Neutrophil (primary cell): ENCODE measurements around the gene PGLYRP1.

Source experiments
- H3K27ac ChIP-seq: fragments of 200-600 bp; sonication (generic); 2 replicates; pipeline ENCODE4 v1.5.1; 2016; ENCODE audit warnings: mild to moderate bottlenecking, moderate library complexity
- H3K27me3 ChIP-seq: fragments of 200-600 bp; sonication (generic); 2 replicates; pipeline ENCODE4 v1.6.0; 2016; ENCODE audit warnings: mild to moderate bottlenecking
- H3K36me3 ChIP-seq: fragments of 200-600 bp; sonication (generic); 2 replicates; pipeline ENCODE4 v1.5.1; 2017
- H3K4me1 ChIP-seq, 2 experiments: fragments of 200-600 bp in 1 of 2; sonication (generic) in 1 of 2; 1 replicate in 1 of 2; 2 replicates in 1 of 2; pipeline versions ENCODE4 v1.5.1 to v1.6.1; 2013 to 2016; ENCODE audit warnings: low read depth in 1 of 2, low read length in 1 of 2, mild to moderate bottlenecking in 1 of 2, moderate library complexity in 1 of 2; ENCODE audit not compliant: control insufficient read depth in 1 of 2, insufficient read depth in 1 of 2
- H3K4me3 ChIP-seq, 2 experiments: fragments of 200-600 bp in 1 of 2; sonication (generic) in 1 of 2; 1 replicate in 1 of 2; 2 replicates in 1 of 2; pipeline ENCODE4 v1.5.1; 2013 to 2016; ENCODE audit warnings: low read depth in 1 of 2, low read length in 1 of 2, mild to moderate bottlenecking in 1 of 2, moderate library complexity in 1 of 2
- H3K9me3 ChIP-seq: fragments of 200-600 bp; sonication (generic); 2 replicates; pipeline ENCODE4 v1.5.1; 2016
- TF ChIP-seq, protein P1 (sequence below): fragments of 200-600 bp; sonication (generic); IDR thresholded peaks from 2 replicates; pipeline ENCODE4 v1.5.1; 2016; ENCODE audit warnings: antibody characterized with exemption

PGLYRP1 gene

DNA sequence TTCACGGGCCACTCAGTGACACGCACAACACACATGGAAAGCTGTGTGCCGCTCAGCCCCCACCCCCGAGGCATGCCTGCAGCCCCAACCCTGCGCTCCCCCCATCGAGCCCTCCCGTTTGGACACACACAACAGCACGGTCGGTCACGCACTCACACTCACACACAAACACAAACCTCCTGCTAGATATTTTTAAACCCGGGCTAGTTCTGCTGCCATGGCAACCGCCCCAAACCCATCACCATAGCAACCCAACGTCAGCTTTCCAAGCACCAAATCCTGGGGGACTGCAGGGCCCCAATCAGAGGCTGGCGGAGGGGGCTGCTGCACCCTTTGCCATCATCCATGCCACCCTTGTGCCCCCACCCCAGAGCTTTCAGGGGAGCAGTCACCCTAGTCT, 46.7 kb downstream of the PGLYRP1 start:
- peaks cover 84% of the 10 kb centered on the region for H3K27me3 ChIP-seq
- H3K4me1 ChIP-seq: no peaks in the 10 kb centered on the region
- no peak overlapping the region for H3K27ac ChIP-seq
- H3K36me3 ChIP-seq: no peaks in the 10 kb centered on the region
- TF ChIP-seq, protein P1, sequence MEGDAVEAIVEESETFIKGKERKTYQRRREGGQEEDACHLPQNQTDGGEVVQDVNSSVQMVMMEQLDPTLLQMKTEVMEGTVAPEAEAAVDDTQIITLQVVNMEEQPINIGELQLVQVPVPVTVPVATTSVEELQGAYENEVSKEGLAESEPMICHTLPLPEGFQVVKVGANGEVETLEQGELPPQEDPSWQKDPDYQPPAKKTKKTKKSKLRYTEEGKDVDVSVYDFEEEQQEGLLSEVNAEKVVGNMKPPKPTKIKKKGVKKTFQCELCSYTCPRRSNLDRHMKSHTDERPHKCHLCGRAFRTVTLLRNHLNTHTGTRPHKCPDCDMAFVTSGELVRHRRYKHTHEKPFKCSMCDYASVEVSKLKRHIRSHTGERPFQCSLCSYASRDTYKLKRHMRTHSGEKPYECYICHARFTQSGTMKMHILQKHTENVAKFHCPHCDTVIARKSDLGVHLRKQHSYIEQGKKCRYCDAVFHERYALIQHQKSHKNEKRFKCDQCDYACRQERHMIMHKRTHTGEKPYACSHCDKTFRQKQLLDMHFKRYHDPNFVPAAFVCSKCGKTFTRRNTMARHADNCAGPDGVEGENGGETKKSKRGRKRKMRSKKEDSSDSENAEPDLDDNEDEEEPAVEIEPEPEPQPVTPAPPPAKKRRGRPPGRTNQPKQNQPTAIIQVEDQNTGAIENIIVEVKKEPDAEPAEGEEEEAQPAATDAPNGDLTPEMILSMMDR: no peak
- H3K9me3 ChIP-seq: no peaks in the 10 kb centered on the region
- H3K4me3 ChIP-seq: no peak overlapping the region

- no peak overlapping the region for H3K27ac ChIP-seq
- no peaks in the 10 kb centered on the region for H3K9me3 ChIP-seq
- H3K4me3 ChIP-seq: no peak overlapping the region
- H3K36me3 ChIP-seq: no peaks in the 10 kb centered on the region
- no peaks in the 10 kb centered on the region for H3K4me1 ChIP-seq
- TF ChIP-seq, protein P1: no peak
- H3K27me3 ChIP-seq: peaks cover 88% of the 10 kb centered on the region
Observed at GRCh38 chr19:45975306-45976070, 47.4 kb downstream of the PGLYRP1 start.

- Histone ChIP-seq H3K36me3 (no peaks in the 10 kb centered on the region), H3K27me3 (peaks cover 100% of the 10 kb centered on the region), H3K9me3 (no peaks in the 10 kb centered on the region), H3K27ac (no peak within 1 kb of the TSS), H3K4me3 (no peak within 1 kb of the TSS), H3K4me1 (no peaks in the 10 kb centered on the region)
- TF ChIP-seq, protein P1: no peak
Observed at GRCh38 chr19:45973553-45974338, 49.1 kb downstream of the PGLYRP1 start, which contains the start of gene NOVA2. Gene NOVA2 (minus strand): TSS chr19:45973865. CDS start chr19:45973351, 514 bp downstream.

DNA sequence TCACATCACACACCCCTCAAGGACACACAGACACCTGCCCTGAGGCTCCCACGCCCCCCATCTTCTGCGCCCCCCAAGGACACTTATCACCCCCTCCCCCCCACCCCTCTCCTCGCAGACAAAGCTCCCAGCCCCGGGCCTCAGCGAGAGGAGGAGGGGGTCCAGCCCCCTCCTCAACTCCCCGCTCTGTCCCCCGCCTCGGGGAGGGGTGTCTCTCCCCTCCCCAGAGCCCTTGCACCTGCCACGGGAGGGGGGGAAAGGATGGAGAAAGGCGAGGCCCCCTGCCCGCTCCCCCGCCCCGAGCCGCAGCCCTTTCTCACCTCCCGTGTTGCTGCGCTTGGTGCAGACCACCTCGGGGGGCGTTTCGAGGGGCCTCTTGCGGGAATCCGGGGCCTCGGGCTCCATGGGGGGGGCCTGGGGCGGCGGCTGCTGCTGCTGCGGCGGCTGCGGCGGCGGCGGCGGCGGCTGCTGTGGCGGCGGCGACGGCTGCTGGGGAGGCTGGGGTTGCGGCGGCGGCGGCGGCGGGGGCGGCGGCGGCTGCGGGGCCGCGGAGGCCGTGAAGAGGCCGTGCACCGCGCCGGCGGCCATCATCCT, 49.8 kb downstream of the PGLYRP1 start:
- H3K9me3 ChIP-seq: no peaks in the 10 kb centered on the region
- H3K36me3 ChIP-seq: no peaks in the 10 kb centered on the region
- TF ChIP-seq, protein P1: no peak
- H3K27me3 ChIP-seq: peaks cover 100% of the 10 kb centered on the region
- no peak overlapping the region for H3K4me3 ChIP-seq
- H3K27ac ChIP-seq: no peak overlapping the region
- H3K4me1 ChIP-seq: no peaks in the 10 kb centered on the region

- Histone ChIP-seq H3K27ac (no peak overlapping the region), H3K4me1 (no peaks in the 10 kb centered on the region), H3K4me3 (no peak overlapping the region), H3K9me3 (no peaks in the 10 kb centered on the region), H3K36me3 (no peaks in the 10 kb centered on the region), H3K27me3 (peaks cover 100% of the 10 kb centered on the region)
- TF ChIP-seq, protein P1: no peak
Observed at GRCh38 chr19:45972081-45972946, 50.5 kb downstream of the PGLYRP1 start.
